SK-N-SH treated with all-trans-retinoic acid at 6 μM for 48 hours (cell line): ENCODE measurements around the gene SEMA3G.

ENCODE experiments used
- ATAC-seq: fragments of 200-7000 bp; cut with Tn5 transposase; 3 replicates; pipeline ENCODE4 v1.9.1; 2020; ENCODE audit warnings: mild to moderate bottlenecking, moderate library complexity
- ARNTL ChIP-seq: fragments of 450-650 bp; formaldehyde crosslinking; IDR thresholded peaks from 2 replicates; pipeline ENCODE4 v1.5.0; 2020; ENCODE audit warnings: low read depth, mild to moderate bottlenecking, moderate library complexity, borderline replicate concordance
- BACH2 ChIP-seq: fragments of 250-450 bp; sonication (Bioruptor Pico); IDR thresholded peaks from 2 replicates; pipeline ENCODE4 v1.9.0; 2021; ENCODE audit warnings: mild to moderate bottlenecking, borderline replicate concordance
- CREB5 ChIP-seq: fragments of 250-450 bp; sonication (Bioruptor Pico); IDR thresholded peaks from 2 replicates; pipeline ENCODE4 v1.5.1; 2020; ENCODE audit warnings: low read depth, mild to moderate bottlenecking, moderate library complexity
- CSDC2 ChIP-seq: fragments of 250-450 bp; sonication (Bioruptor Pico); IDR thresholded peaks from 2 replicates; pipeline ENCODE4 v1.5.0; 2020; ENCODE audit warnings: mild to moderate bottlenecking, moderate library complexity
- GLIS3 ChIP-seq: fragments of 250-450 bp; sonication (Bioruptor Pico); IDR thresholded peaks from 2 replicates; pipeline ENCODE4 v1.5.0; 2020; ENCODE audit warnings: mild to moderate bottlenecking, moderate library complexity
- ISL1 ChIP-seq: fragments of 250-450 bp; sonication (Bioruptor Pico); IDR thresholded peaks from 2 replicates; pipeline ENCODE4 v2.1.2; 2022; ENCODE audit warnings: mild to moderate bottlenecking, moderate library complexity
- PATZ1 ChIP-seq: fragments of 250-450 bp; sonication (Bioruptor Pico); IDR thresholded peaks from 2 replicates; pipeline ENCODE4 v1.8.0; 2020; ENCODE audit warnings: mild to moderate bottlenecking, moderate library complexity, borderline replicate concordance
- POU6F1 ChIP-seq: fragments of 250-450 bp; sonication (Bioruptor Pico); IDR thresholded peaks from 2 replicates; pipeline ENCODE4 v1.8.0; 2021; ENCODE audit warnings: low read depth, mild to moderate bottlenecking, moderate library complexity, borderline replicate concordance
- PPARA ChIP-seq: fragments of 250-450 bp; sonication (Bioruptor Pico); IDR thresholded peaks from 2 replicates; pipeline ENCODE4 v1.5.0; 2020; ENCODE audit warnings: mild to moderate bottlenecking, borderline replicate concordance
- SNAI2 ChIP-seq: fragments of 250-450 bp; sonication (Bioruptor Pico); IDR thresholded peaks from 2 replicates; pipeline ENCODE4 v1.5.0; 2020; ENCODE audit warnings: mild to moderate bottlenecking, moderate library complexity
- TCF4 ChIP-seq: fragments of 250-450 bp; sonication (Bioruptor Pico); IDR thresholded peaks from 2 replicates; pipeline ENCODE4 v1.8.0; 2021; ENCODE audit warnings: mild to moderate bottlenecking, moderate library complexity, borderline replicate concordance
- TSHZ2 ChIP-seq: fragments of 250-450 bp; sonication (Bioruptor Pico); IDR thresholded peaks from 2 replicates; pipeline ENCODE4 v1.5.0; 2020; ENCODE audit warnings: mild to moderate bottlenecking, moderate library complexity
- ZC3H10 ChIP-seq: fragments of 250-450 bp; sonication (Bioruptor Pico); IDR thresholded peaks from 2 replicates; pipeline ENCODE4 v1.5.1; 2021; ENCODE audit warnings: mild to moderate bottlenecking, moderate library complexity
- ZFP30 ChIP-seq: fragments of 450-650 bp; formaldehyde crosslinking; IDR thresholded peaks from 2 replicates; pipeline ENCODE4 v1.5.0; 2022; ENCODE audit warnings: mild to moderate bottlenecking, moderate library complexity
- ZNF70 ChIP-seq: fragments of 450-650 bp; formaldehyde crosslinking; IDR thresholded peaks from 2 replicates; pipeline ENCODE4 v1.5.0; 2020; ENCODE audit warnings: mild to moderate bottlenecking, moderate library complexity

SEMA3G gene

GRCh38 chr3:52451237-52452083 is 6.6 kb upstream of the SEMA3G start:
- no peak for ATAC-seq
- no peak for TF ChIP-seq ARNTL (CRISPR knock-in tag)

GRCh38 chr3:52450489-52451236 is 5.8 kb upstream of the SEMA3G start:
- no peak for TF ChIP-seq GLIS3 (CRISPR knock-in tag)
- no peak for TF ChIP-seq TSHZ2 (CRISPR knock-in tag)
- TF ChIP-seq POU6F1 (CRISPR knock-in tag) = no peak
- no peak for TF ChIP-seq TCF4
- no peak for TF ChIP-seq ZC3H10 (CRISPR knock-in tag)
- TF ChIP-seq ISL1 = no peak
- TF ChIP-seq SNAI2 (CRISPR knock-in tag) = no peak
- TF ChIP-seq CREB5 (CRISPR knock-in tag) = no peak
- TF ChIP-seq PPARA = no peak
- TF ChIP-seq ZNF70 = no peak
- no peak for TF ChIP-seq ZFP30 (CRISPR knock-in tag)
- TF ChIP-seq BACH2 (CRISPR knock-in tag) = no peak
- no peak for TF ChIP-seq CSDC2 (CRISPR knock-in tag)
- no peak for ATAC-seq

- TF ChIP-seq BACH2 (CRISPR knock-in tag) (no peak), POU6F1 (CRISPR knock-in tag) (no peak), ZC3H10 (CRISPR knock-in tag) (no peak), PATZ1 (CRISPR knock-in tag) (no peak)
- no peak for ATAC-seq
Observed at GRCh38 chr3:52447512-52448355, 2.8 kb upstream of the SEMA3G start.
